Esophagus muscularis mucosa (tissue), 4 donors: ENCODE data around the gene TMEM231. TPM values are rescaled to one million over a fixed set of nuclear protein-coding genes. Genes with fewer than 3 reads are reported as not detected.

Experiments used
- DNase-seq: peaks from one replicate; pipeline ENCODE4 v3.0.0-alpha.2; 2017; ENCODE audit errors: extremely low spot score
- H3K27ac ChIP-seq, 4 donors: fragments of 200-600 bp; sonication (generic); replicated peaks in 1 of 4; 1 replicate in 3 of 4; 2 replicates in 1 of 4; pipeline ENCODE4 v1.5.1; 2016 to 2019; ENCODE audit warnings: mild to moderate bottlenecking in 1 of 4
- H3K27me3 ChIP-seq, 4 donors: fragments of 200-600 bp; sonication (generic); one replicate each; pipeline versions ENCODE4 v1.5.1 to v1.6.0; 2016 to 2019
- H3K36me3 ChIP-seq, 4 donors: fragments of 200-600 bp; sonication (generic); one replicate each; pipeline ENCODE4 v1.5.1; 2016 to 2019
- H3K4me1 ChIP-seq, 4 donors: fragments of 200-600 bp; sonication (generic); one replicate each; pipeline ENCODE4 v1.5.1; 2016 to 2019
- H3K4me3 ChIP-seq, 4 donors: fragments of 200-600 bp; sonication (generic); 1 replicate in 2 of 4; 2 replicates in 2 of 4; pipeline ENCODE4 v1.5.1; 2016 to 2019; ENCODE audit warnings: mild to moderate bottlenecking in 4 of 4, moderate library complexity in 1 of 4
- H3K9me3 ChIP-seq, 4 donors: fragments of 200-600 bp; sonication (generic); 1 replicate in 3 of 4; 2 replicates in 1 of 4; pipeline ENCODE4 v1.5.1; 2016 to 2019
- CTCF ChIP-seq, 3 experiments: fragments of 200-600 bp in 2 of 3; fragments of 450-650 bp in 1 of 3; sonication (generic) in 2 of 3; IDR thresholded peaks; one replicate each; pipeline ENCODE4 v1.5.1; 2017 to 2019; ENCODE audit warnings: antibody characterized with exemption in 3 of 3, mild to moderate bottlenecking in 2 of 3, moderate library complexity in 1 of 3
- EP300 ChIP-seq: sonication (generic); formaldehyde crosslinking; IDR thresholded peaks from one replicate; pipeline ENCODE4 v1.6.1; 2017; ENCODE audit warnings: antibody characterized with exemption
- POLR2A ChIP-seq: fragments of 450-650 bp; IDR thresholded peaks from one replicate; pipeline ENCODE4 v1.6.1; 2017; ENCODE audit warnings: antibody characterized with exemption, moderate library complexity, mild to moderate bottlenecking, low read depth
- POLR2AphosphoS5 ChIP-seq, 2 donors: sonication (generic); formaldehyde crosslinking; IDR thresholded peaks; one replicate each; pipeline ENCODE4 v1.6.1; 2017; ENCODE audit warnings: antibody characterized with exemption in 2 of 2
- WGBS: methylation state at CpG from one replicate; pipeline ENCODE4 v1.1.5; 2018; 5-methylcytosine and 5-hydroxymethylcytosine counted together
- intact Hi-C: fragments of 100-400 bp; cut with DNase I; formaldehyde crosslinking; loops from one replicate; pipeline ENCODE4 v1.15.1; 2023
- total RNA-seq, 4 donors: library from RNA; depleted of rRNA; stranded (reverse); fragments of >200 nt; gene quantifications; one replicate each; pipeline versions ENCODE4 v1.1.0 to v1.2.1, GENCODE V29; 2016

TMEM231 gene
- total RNA-seq, 4 donors from 2014 or later: 6.8 to 15.5 (median 10.5) TPM

GRCh38 chr16:75584108-75584507, 28.1 kb upstream of the TMEM231 start:
- H3K36me3 ChIP-seq: peaks cover 5 to 26% (median 14%) of the 10 kb centered on the region in 4 donors
- no peak overlapping the region for H3K27ac ChIP-seq
- WGBS: 77% methylated on average over 3 of the region's 3 CpGs

GRCh38 chr16:75579281-75579834, 23.3 kb upstream of the TMEM231 start:
- DNase-seq: no peak
- Histone ChIP-seq H3K4me1 (peaks cover 0 to 3% (median 0%) of the 10 kb centered on the region in 4 donors), H3K27ac (no peak overlapping the region), H3K36me3 (peaks cover 28 to 67% (median 54%) of the 10 kb centered on the region in 4 donors), H3K4me3 (no peak overlapping the region), H3K27me3 (no peaks in the 10 kb centered on the region), H3K9me3 (no peaks in the 10 kb centered on the region)
- intact Hi-C loops: no loop called here
- WGBS: 91% methylated on average over 7 of the region's 7 CpGs
- TF ChIP-seq CTCF (IDR thresholded peaks at IDR 0.05) (no peak), EP300 (no peak), POLR2AphosphoS5 (IDR thresholded peaks at IDR 0.05) (no peak), POLR2A (no peak)

More at GRCh38 chr16:75584108-75584507, 28.1 kb upstream of the TMEM231 start:
- Histone ChIP-seq H3K27me3 (no peaks in the 10 kb centered on the region), H3K4me1 (peaks cover 0 to 5% (median 4%) of the 10 kb centered on the region in 4 donors), H3K4me3 (no peak overlapping the region), H3K9me3 (no peaks in the 10 kb centered on the region)
- DNase-seq: no peak
- intact Hi-C loops: no loop called here
- no peak for TF ChIP-seq CTCF (IDR thresholded peaks at IDR 0.05)
- no peak for TF ChIP-seq POLR2AphosphoS5 (IDR thresholded peaks at IDR 0.05)
- no peak for TF ChIP-seq POLR2A
- TF ChIP-seq EP300: no peak

- DNase-seq: no peak
- no peak for TF ChIP-seq EP300
- TF ChIP-seq CTCF (IDR thresholded peaks at IDR 0.05): no peak
- no peak for TF ChIP-seq POLR2AphosphoS5 (IDR thresholded peaks at IDR 0.05)
- no peak for TF ChIP-seq POLR2A
- intact Hi-C loops: no loop called here
- H3K27me3 ChIP-seq: no peaks in the 10 kb centered on the region
- peaks cover under 1 to 4% (median 2%) of the 10 kb centered on the region in 4 donors for H3K4me1 ChIP-seq
- WGBS: 88% methylated on average over 2 of the region's 2 CpGs
- no peak overlapping the region for H3K4me3 ChIP-seq
- H3K27ac ChIP-seq: no peak overlapping the region
- no peaks in the 10 kb centered on the region for H3K9me3 ChIP-seq
- H3K36me3 ChIP-seq: peaks cover 28 to 72% (median 61%) of the 10 kb centered on the region in 4 donors
Observed at GRCh38 chr16:75578725-75579124, 22.7 kb upstream of the TMEM231 start.

- 94% methylated on average over 7 of the region's 7 CpGs for WGBS
Observed at GRCh38 chr16:75578212-75578611, 22.2 kb upstream of the TMEM231 start.

More at GRCh38 chr16:75578212-75578611, 22.2 kb upstream of the TMEM231 start:
- Histone ChIP-seq H3K4me3 (no peak overlapping the region), H3K36me3 (peaks cover 28 to 77% (median 66%) of the 10 kb centered on the region in 4 donors), H3K4me1 (peaks cover 5 to 10% (median 6%) of the 10 kb centered on the region in 4 donors), H3K9me3 (no peaks in the 10 kb centered on the region), H3K27ac (no peak overlapping the region), H3K27me3 (no peaks in the 10 kb centered on the region)
- TF ChIP-seq POLR2AphosphoS5 (IDR thresholded peaks at IDR 0.05) (no peak), POLR2A (no peak), CTCF (IDR thresholded peaks at IDR 0.05) (no peak), EP300 (no peak)
- intact Hi-C loops: no loop called here
- no peak for DNase-seq
